Activated CD4-positive, alpha-beta T cell treated with anti-CD3 and anti-CD28 coated beads, Interleukin-2, amount 50 U/mL, for 1 hour (primary cell): Measurements from ENCODE around the gene EVPL.
A peak's percentile ranks its signal among the peaks of the same experiment; 100 is the strongest.
"Not testable (repeated sequence)": the region's sequence is repeated elsewhere in the genome, so short reads cannot be mapped to it uniquely, and the experiment has no call there.

Experiments used
- DNase-seq: peaks from one replicate; pipeline ENCODE4 v3.0.0-alpha.2; 2020

Gene EVPL

GRCh38 chr17:76027159-76027839, at the start of gene EVPL:
Gene EVPL, minus strand, starts transcription at chr17:76027306. Its CDS starts 108 bp downstream, at chr17:76027198.
- no peak for DNase-seq

DNA sequence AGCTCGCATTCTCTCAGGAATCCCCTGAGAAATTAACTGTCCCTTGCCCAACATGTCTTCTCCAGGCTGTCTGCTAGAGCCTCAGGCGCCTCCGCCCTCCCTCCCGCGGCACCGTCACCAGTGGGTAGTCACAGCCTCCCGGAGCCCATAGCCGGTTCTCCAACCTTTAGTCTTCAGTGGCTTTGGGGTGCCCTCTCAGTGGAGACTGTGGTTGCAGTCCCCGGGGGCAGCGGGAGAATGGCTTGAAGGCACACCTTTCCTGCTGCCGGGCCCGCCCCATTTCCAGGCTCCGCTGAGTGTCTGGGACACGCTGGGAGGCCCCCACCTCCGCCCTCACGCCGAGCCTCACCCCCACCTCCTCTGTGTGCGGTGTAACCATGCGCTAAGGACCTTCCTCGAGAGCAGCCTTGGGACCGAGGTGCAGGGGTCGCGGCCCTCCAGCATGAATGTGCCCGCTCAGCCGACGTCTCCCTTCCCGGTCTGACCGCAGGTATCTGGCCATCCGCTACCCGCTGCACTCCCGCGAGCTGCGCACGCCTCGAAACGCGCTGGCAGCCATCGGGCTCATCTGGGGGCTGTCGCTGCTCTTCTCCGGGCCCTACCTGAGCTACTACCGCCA, 49.1 kb upstream of the EVPL start:
- no peak for DNase-seq

- no peak for DNase-seq
Measured at GRCh38 chr17:76075364-76076145, 48.4 kb upstream of the EVPL start.

DNA sequence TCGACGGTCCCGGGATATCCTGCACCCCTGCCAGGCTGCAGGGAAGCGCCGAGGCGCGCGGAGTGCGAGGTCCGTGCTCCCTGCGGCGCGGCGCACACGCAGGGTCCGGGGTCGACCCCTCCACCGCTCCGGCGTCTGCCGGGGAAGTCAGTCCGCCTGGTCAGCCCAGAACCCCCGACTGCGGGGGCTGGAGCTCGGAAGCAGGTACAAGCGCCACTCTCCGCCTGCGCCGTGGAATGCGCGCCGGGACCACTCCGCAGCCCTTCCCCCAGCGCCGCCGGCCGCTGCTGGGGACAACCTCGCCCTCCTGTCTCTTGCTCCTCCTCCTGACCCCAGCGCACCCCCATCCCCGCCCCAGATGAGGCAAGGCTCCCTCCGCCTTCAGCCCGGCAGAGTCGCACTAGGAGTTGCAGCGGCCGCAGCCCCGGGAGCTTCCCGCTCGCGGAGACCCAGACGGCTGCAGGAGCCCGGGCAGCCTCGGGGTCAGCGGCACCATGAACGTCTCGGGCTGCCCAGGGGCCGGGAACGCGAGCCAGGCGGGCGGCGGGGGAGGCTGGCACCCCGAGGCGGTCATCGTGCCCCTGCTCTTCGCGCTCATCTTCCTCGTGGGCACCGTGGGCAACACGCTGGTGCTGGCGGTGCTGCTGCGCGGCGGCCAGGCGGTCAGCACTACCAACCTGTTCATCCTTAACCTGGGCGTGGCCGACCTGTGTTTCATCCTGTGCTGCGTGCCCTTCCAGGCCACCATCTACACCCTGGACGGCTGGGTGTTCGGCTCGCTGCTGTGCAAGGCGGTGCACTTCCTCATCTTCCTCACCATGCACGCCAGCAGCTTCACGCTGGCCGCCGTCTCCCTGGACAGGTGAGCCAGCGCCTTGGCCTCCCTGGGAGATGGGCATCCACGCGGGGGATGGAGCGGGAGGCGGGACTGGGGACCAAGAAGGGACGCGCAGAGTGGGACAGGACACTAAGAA, 47.6 kb upstream of the EVPL start, which contains the start of gene GALR2:
Gene GALR2, plus strand, starts transcription at position 392 of the 974 bp plus-strand sequence. Its CDS starts 103 bp downstream, at position 495.
- no peak for DNase-seq

DNA sequence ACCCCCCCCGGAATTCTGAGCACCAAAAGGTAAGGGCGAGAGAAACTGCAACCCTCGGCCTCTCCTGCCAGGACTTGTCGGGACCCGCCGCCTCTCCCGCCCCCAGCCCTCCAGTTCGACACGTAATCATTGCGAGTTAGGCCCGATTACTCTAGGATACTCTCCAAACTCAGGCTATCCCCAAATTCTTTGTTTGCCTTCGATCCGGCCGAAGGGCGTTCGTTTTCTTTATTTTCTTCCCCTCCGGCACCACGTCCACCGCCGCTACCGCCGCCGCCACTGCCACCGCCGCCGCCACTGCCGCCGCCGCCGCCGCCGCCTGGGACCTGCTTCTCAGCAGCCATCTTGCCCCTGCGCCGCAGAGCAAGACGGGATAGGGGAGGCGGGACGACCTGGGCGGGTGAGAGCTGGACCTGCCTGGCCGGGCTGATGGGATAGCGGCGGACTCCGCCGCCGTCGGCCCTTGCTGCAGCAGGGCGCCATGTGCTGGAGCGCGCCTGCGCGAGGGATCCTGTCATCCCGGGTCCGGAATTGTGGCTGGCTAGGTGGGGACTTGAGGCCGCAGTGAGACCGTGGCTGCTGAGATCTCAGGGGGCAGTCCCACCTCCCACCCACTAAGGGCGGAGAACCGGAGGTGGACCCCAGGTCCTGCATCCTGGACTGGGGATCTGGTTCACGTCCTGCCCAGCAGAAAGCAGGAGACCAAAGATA, 45.2 kb upstream of the EVPL start, which contains the start of gene SRP68:
Gene SRP68, minus strand, starts transcription at position 370 of the 711 bp plus-strand sequence. Its CDS starts 26 bp downstream, at position 344.
- DNase-seq: peak; percentile 81

DNA sequence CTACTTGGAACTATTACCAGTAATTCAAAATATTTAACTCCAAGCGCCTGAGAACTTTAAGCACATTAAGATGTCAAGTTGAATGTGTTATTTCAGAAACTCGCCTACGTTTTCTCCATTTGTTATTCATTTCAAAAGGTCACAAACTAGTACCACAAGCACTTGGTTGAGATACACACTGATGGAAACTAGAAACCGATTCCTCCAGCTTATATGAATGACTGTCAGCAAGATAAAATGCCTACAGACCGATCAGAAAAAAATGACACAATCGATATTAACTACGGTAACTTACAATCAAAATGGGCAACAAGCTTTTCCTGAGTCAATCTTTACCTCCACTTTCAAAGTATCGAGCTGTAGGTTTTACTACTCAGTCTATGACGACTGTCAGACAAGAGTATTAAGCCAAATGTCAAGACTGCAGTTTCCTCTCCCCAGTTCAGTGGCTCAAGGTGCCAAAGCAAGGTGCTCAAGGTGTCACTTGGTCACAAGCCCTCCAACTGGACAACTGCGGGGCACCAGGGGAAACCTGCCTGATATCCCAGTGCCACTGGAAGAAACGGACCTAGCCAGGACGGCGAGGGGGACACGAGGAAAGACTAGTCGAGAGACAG, 44.5 kb upstream of the EVPL start:
- no peak for DNase-seq

- DNase-seq: no peak
Measured at GRCh38 chr17:76065775-76066174, 38.7 kb upstream of the EVPL start.

DNA sequence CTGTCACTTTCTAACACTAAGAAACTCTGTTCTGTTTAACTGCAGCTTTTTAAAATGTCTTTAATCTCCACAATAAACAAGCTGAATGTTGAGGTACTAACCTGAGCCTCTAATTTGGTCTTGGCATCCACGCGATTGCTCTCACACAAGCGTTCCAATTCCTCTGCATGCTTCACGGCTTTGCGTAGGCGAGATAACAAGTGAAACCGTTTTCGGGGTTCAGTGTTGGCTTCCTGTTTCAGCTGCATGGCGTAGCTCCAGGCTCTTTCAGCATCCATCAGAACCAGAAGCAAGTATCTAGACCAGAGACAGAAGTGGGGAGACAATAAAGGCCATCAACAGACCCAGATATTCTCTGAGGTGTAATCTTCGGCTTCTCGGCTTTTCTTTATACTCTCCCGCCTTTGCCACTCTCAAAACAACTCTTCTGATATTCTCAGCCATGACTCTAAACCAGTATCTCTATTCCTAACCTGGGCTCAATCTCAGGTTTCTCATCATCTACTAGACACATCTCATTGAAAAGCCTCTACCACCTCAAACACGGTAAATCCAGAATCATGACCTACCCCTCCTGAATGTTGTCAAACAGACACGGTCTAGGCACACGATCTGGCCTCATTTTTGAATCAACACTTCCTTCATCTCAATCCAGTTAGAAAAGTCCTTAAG, 36.9 kb upstream of the EVPL start:
- DNase-seq: peak; percentile 34

- not testable (repeated sequence) for DNase-seq
Measured at GRCh38 chr17:76058264-76058663, 31.2 kb upstream of the EVPL start.

DNA sequence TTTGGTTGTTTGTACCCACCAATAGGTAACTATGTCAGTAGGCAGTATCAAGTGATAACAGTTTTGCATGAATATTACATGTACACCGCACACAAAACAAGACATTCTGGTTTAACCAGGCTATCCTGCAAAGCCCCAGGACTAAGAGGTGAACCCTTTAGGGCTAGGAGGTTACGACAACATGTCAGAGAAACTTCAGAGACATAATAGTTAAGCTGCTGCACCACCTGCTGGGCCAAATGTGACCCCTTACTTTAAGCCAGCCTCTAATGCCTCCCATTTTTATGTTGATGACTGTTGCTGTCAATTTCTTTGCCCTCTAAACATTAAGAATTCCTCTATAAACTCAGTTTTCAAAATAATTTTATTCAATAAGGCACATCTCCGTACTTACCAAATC, 29.8 kb upstream of the EVPL start:
- DNase-seq: no peak

GRCh38 chr17:76054112-76054476, 27.0 kb upstream of the EVPL start:
- no peak for DNase-seq

- DNase-seq: no peak
Measured at GRCh38 chr17:76053246-76054111, 26.4 kb upstream of the EVPL start.

GRCh38 chr17:76051561-76051960, 24.5 kb upstream of the EVPL start:
- DNase-seq: no peak

DNA sequence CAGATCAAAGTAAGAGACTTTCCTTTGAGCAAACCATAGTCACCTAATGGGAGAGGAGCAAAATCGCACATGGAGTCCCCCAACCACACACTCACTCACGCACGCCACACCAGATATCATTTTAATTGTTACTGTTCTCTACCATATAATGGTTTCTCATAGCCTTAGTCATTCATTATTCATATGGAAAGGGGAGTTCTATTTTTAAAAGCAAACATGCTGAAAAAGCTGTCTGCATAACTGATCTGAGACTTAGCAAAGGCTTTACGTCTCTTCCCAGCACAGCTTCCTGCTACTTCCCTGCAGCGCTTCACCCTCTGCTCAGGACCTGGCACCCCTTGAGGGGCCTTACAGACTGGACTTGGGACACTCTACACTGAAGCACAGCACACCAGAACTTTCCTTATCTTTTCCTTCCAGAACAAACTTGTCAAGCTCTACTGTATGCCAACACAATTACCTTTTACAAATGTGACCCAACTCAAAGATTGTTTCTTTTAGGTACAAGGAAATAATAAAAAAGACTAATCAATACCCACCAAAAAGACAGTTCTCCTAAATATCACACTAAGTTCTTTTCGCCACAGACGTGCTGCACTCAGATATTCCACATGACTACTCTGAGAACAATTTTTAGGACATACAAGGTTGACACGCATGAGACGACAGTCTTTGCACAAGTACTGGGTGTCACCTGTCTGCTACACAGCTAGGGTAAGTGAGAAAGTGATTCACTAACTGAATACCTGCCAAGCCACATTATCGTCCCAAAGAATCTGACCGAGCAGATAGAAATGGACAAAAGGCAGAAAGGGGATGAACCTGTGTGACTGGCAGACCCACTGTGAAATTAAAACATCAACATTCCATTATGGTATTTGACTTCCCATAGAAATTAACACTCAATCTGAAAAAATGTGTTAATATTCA, 23.7 kb upstream of the EVPL start:
- DNase-seq: no peak

DNA sequence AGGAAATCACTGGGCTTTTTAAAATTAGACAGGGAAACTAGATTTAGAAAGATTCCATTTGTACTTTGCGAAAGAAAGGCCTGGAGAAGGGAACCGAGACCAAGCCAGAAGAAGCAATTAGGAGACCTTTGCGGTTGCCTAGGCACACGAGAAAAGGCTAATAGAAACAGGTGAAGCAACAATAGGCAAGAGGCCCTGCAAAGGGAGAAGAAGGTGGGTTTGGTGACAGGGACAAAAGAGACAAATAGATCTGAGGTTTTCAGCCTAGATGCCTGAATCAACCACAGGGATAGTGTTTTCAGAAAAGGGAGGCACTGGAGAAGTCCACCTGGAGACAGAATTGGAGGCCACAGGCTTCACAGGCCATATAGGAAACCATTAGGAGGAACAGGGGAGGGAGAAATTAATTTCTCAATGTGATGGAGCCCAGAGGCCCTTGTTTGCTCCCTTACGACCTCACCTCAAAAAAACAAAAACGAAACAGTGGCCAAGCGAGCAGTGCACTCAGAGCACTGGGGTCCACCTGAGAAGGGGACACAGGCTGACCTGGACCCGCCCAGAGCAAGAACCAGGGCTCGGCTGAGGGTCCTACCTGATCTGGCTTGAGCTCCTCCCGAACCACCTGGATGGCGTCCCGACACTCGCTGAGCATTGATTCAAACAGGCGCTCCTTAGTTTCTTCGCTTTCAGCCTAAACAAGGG, 22.9 kb upstream of the EVPL start:
- no peak for DNase-seq

DNA sequence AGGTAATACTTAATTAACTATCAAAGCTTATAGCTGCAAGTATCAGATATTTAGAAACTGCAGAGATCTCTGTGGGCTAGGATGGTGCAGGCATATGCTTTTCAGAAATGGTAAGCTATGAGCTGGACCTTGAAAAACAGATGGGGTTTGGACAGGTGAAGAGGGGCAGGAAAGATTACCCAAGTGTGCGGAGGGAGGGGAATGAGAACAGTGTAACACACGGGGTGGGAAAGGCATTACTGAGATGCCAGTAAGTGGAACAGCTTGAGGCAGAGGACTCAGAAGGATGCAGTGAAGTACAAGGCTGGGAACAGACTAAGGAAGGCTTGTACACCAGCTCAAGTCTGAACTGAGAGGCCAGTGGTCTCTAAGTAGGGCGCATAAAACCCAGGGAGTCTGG, 22.1 kb upstream of the EVPL start:
- no peak for DNase-seq

- no peak for DNase-seq
Measured at GRCh38 chr17:76048711-76049110, 21.6 kb upstream of the EVPL start.

DNA sequence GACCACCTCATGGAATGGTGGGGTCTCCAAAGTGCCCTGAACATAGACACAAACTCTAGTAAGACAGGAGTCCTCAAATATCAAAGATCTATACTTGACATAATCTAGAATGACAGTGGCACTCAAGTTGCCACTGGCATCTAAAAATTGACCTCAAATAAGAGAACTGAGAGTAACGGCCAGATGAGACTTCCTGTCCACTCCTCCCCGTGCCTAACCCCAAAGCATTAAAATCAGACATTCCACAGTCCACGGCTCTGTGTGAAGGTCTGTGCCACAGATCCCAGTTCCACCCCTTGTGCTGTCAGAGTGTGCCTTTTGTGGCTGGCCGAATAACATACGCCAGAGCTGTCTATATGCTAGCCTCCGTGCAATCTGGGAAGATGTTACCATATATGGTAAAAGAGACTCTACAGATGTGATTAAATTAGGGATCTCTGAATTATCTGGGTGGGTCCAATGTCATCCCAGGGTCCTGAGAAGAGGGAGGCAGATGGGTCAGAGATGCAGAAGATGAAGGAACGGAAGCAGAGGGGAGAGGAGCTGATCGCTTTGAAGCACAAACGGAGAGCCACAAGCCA, 21.0 kb upstream of the EVPL start:
- no peak for DNase-seq
